ENCODE measurements around the gene DCTN3. TPM values are rescaled to one million over a fixed set of nuclear protein-coding genes. Genes with fewer than 3 reads are reported as not detected.

Gene DCTN3
- total and polyA plus RNA-seq, 9 of the 15 experiments (the other 6 are each of a cell fraction or from before 2014, with no cell fraction given) = 11.0 to 51.0 (median 41.9) TPM

GRCh38 chr9:34633166-34633565 is 12.9 kb upstream of the DCTN3 start (continued):
- TF ChIP-seq E2F8 (IDR thresholded peaks at IDR 0.05; ENCODE audit: low read depth, partially characterized antibody) (no peak), ZNF324 (CRISPR knock-in tag; IDR thresholded peaks at IDR 0.05) (no peak), ZNF280A (IDR thresholded peaks at IDR 0.05; ENCODE audit: low read depth, partially characterized antibody) (no peak), RFX5 (IDR thresholded peaks at IDR 0.05; ENCODE audit: low read depth, low read length) (no peak), CUX1 (CRISPR knock-in tag; IDR thresholded peaks at IDR 0.05) (no peak), ZNF668 (CRISPR knock-in tag; IDR thresholded peaks at IDR 0.05) (no peak), FUS (optimal IDR thresholded peaks at IDR 0.05; ENCODE audit: low read depth, low read length) (no peak)

All from K562 (cell line).